COLO829 (cell line): ENCODE data around the gene GNG7.

ENCODE experiments used
- DNase-seq: peaks from one replicate; pipeline ENCODE4 v3.0.0; 2012; ENCODE audit warnings: low spot score

The GNG7 gene

GRCh38 chr19:2462635-2463421 is 239.7 kb downstream of the GNG7 start:
- DNase-seq, result peak; percentile 63

- DNase-seq, result peak; percentile 59
These were observed 240.5 kb downstream of the GNG7 start for GRCh38 chr19:2461751-2462634.
